ENCODE data around the gene TDRD1. TPM values are rescaled to one million over a fixed set of nuclear protein-coding genes. Genes with fewer than 3 reads are reported as not detected.

The TDRD1 gene
- total RNA-seq, 1 donor from 2014 or later, result 8.1 TPM

GRCh38 chr10:114239117-114239993 lies 60.2 kb downstream of the TDRD1 start, which contains the start of gene VWA2:
VWA2 (plus strand) TSS chr10:114239254; CDS start chr10:114248714, 9,460 bp downstream.
- peak; percentile 25 for DNase-seq (ENCODE audit: low read depth)

- DNase-seq (ENCODE audit: low read depth), result no peak
Measured at GRCh38 chr10:114239994-114240345, 60.8 kb downstream of the TDRD1 start.

GRCh38 chr10:114242235-114242634 lies 63.1 kb downstream of the TDRD1 start:
- no peak for DNase-seq (ENCODE audit: low read depth)

- no peak for DNase-seq (ENCODE audit: low read depth)
Measured at GRCh38 chr10:114243661-114244060, 64.5 kb downstream of the TDRD1 start.

GRCh38 chr10:114244126-114244525 lies 65.0 kb downstream of the TDRD1 start:
- DNase-seq (ENCODE audit: low read depth), result no peak

GRCh38 chr10:114245121-114245791 lies 66.1 kb downstream of the TDRD1 start:
- DNase-seq (ENCODE audit: low read depth), result peak; percentile 82

- DNase-seq (ENCODE audit: low read depth), result peak; percentile 83
Measured at GRCh38 chr10:114246679-114247305, 67.6 kb downstream of the TDRD1 start.

- no peak for DNase-seq (ENCODE audit: low read depth)
Measured at GRCh38 chr10:114250236-114250635, 71.1 kb downstream of the TDRD1 start.

GRCh38 chr10:114250716-114251115 lies 71.6 kb downstream of the TDRD1 start:
- no peak for DNase-seq (ENCODE audit: low read depth)

- no peak for DNase-seq (ENCODE audit: low read depth)
Measured at GRCh38 chr10:114252092-114252491, 72.9 kb downstream of the TDRD1 start.

- DNase-seq (ENCODE audit: low read depth), result no peak
Measured at GRCh38 chr10:114252883-114253282, 73.7 kb downstream of the TDRD1 start.

GRCh38 chr10:114255227-114255626 lies 76.1 kb downstream of the TDRD1 start:
- DNase-seq (ENCODE audit: low read depth), result no peak

- DNase-seq (ENCODE audit: low read depth), result no peak
Measured at GRCh38 chr10:114256008-114256765, 77.0 kb downstream of the TDRD1 start.

- no peak for DNase-seq (ENCODE audit: low read depth)
Measured at GRCh38 chr10:114256822-114257221, 77.7 kb downstream of the TDRD1 start.

- DNase-seq (ENCODE audit: low read depth), result no peak
Measured at GRCh38 chr10:114257498-114257897, 78.3 kb downstream of the TDRD1 start.

- DNase-seq (ENCODE audit: low read depth), result no peak
Measured at GRCh38 chr10:114258274-114258840, 79.2 kb downstream of the TDRD1 start.

GRCh38 chr10:114259824-114260223 lies 80.7 kb downstream of the TDRD1 start:
- no peak for DNase-seq (ENCODE audit: low read depth)

- no peak for DNase-seq (ENCODE audit: low read depth)
Measured at GRCh38 chr10:114260366-114260765, 81.2 kb downstream of the TDRD1 start.

- DNase-seq (ENCODE audit: low read depth), result peak; percentile 55
Measured at GRCh38 chr10:114261076-114261475, 81.9 kb downstream of the TDRD1 start.

GRCh38 chr10:114262496-114262895 lies 83.3 kb downstream of the TDRD1 start:
- no peak for DNase-seq (ENCODE audit: low read depth)

- no peak for DNase-seq (ENCODE audit: low read depth)
Measured at GRCh38 chr10:114265392-114266053, 86.4 kb downstream of the TDRD1 start.

Measured in renal cortical epithelial cell (primary cell).